ENCODE results near the gene CFAP70.

The CFAP70 gene

DNA sequence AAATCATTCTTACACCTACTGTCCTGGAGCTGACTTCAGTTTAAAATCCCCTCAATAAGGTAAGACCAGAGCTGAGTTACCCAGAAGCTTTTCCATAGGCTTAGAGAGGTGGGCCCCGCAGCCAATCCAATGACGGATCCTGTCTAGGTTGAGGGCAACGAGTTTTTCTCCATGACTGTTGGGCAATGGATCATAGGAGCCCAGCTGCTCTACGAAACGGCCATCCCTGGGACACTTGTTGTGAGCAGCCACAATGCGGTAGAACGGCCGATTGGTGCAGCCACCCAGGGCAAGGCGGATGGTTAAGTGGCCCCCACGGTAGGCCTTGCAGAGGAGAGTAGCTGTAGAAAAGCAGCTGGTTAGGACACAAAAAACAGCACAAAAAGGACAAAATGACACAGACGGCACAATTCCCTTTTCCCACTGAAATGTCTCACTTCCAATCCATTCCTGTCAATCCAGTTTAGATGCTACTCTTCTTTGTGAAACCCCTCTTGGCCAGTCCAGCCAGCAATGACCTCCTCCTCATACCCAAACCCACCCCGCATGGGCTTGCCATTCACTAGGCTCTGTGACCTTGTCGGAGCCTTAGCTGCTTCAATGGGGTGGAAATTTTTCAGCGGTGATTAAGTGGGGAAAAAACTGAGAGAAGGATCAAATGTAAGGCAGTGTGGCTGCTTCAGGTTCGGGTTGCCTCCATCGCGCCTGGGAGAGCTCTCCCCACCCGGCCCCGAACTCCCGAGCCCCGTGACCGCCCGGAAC lies 106.8 kb downstream of the CFAP70 start:
- DNase-seq, result no peak

DNA sequence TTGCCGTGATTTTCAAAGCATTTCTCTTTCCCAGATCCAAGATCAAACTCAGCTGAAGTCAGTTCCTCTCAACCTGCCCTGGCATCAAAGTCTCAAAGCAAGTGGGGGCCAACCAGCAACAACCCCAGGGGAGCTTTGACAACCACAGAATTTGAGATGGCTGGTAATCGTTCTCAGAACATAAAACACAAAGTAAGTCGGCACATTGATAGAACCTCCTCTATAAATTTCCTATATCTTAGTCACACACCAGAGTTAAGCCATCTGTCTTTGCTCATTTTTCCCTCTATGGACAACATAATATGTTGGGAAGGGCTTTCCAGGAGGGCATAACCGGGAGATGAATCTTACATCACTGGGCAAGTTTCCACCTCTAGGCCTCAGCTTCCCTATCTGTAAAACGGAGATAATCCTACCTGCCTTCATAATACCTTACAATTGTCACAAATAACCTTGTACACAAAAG lies 110.4 kb downstream of the CFAP70 start:
- no peak for DNase-seq

DNA sequence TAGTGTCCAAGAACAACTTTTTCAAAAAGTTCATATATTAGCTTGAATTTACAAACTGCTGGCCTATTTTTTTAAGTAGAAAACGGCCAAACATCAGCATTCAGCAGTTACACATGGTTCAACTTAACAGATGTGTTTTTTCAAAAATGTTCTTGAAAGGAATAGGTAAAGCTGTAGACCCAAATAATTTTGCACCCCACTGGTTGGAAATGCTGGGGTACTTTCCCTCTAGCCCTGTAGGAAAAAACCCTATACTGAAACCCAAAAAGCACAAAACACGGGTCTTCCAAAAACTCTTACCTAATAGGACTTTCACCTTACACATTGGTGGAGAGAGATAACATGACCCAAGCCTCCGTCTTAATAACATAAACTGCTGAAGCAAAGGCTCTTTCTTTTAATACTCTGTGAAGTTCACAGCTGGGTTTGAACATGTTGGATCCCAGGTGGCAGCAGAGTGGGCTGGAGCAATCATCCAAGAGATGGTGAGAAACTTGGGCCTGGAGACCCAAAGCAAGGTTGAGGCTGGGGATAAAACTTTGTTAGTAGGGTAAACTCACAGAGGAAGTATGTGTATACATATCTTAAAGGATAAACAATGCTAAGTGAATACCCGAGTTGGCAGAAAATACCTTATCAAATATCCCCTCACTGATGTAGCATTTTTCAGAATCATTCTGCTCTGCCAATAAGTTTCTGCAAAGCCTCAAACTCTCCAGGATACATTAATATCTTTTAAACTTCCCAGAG lies 111.0 kb downstream of the CFAP70 start:
- no peak for DNase-seq

DNA sequence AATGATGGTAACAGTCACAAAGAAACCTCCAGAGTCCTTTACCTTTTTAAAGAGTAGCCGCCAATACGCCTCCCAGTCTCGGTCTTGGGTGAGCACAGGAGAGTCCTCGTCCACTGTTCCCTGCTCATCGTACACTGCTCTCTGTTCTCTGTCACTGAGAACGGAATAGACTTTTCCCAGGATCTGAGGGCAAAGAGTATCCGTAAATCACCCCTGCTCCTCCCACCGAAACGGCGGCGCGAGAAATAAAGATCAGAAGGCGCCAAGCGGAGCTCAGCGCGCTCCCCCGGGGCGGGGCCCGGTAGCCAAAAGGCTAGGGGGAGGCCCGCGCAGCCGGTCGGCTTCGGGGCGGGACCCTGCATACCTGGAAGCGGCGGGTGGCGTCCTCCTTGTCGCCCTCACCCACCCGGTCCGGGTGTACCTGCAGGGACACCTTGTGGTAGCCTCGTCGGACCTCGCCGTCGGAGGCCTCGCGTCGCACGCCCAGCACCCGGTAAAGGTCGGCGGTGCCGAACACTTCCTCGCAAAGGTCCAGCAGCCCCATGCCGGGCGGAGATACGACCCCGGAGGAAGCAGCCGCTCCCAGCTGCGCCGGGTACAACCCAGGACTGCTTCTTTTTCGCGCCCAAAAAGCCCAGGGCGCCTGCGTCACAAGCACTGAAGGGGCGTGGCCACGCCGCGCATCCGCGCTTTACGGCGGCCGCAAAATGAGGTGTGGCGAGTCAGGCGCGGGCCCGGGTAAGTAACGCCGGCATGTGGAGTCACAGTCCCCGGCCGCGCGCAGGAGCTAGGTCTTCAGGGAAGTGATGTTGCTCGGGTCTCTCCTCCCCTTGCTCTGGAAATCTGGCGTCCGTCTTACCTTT lies 111.8 kb downstream of the CFAP70 start, which contains the start of gene DNAJC9:
DNAJC9 (minus strand) TSS at position 610 of the 863 bp plus-strand sequence; CDS start at position 544, 66 bp downstream.
- peak; percentile 13 for DNase-seq

DNA sequence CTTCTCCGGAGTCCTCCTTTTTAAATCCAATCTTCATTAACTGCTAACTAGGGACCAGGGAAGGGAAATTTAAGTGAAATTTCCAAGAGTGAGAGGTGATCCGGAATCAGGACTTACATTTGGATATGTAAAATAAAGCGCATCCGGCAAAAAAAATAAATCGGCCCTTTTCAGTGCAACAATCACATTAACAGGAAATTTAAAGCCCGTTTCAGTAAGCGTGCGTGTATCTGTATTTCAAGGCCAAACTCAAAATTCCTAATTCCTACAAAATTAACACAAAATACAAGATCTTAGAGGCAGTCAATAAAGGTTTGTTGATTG lies 112.4 kb downstream of the CFAP70 start:
- DNase-seq, result no peak

DNA sequence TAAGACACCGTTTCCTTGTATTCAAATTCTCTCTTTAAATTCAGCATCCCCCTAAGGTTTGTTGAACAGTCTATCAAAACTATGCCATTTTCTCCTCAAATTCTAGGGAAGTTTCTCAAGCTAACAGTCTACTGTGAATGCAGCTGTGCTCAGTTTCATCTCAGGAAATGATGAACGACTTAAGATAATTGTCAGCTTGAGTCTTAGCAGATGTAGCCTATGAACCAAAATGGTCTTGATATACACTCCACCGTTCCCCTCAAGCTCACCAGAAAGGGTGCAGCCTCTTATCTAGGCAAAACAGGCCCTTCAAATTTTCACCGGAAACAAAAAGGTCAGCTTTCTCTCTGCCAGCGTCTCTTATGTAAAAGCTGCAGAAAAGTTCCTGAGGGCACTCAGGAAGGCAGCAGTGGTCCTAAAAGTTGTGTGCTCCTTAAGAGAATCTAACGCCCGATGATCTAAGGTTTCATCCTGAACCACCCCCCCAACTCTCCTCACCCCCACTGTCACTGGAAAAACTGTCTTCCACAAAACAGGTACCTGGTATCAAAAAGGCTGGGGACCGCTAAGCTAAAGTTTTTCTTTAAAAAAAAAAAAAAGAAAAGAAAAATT lies 113.7 kb downstream of the CFAP70 start:
- DNase-seq, result no peak

DNA sequence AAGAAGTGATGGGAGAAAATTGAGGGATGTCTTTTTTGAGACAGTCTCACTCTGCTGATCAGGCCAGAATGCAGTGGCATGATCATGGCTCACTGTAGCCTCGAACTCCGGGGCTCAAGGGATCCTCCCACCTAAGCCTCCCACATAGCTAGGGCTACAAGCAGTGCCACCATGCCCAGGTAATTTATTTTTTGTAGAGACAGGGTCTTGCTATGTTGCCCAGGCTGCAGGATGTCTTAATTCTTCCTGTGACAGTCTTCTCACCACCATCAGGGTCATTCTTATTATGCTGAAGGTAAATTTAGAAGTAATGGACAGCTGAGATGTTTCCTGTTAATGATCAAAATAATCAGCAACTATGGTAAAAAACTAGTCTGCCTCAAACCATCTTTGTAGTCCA lies 118.8 kb downstream of the CFAP70 start:
- DNase-seq, result no peak

DNA sequence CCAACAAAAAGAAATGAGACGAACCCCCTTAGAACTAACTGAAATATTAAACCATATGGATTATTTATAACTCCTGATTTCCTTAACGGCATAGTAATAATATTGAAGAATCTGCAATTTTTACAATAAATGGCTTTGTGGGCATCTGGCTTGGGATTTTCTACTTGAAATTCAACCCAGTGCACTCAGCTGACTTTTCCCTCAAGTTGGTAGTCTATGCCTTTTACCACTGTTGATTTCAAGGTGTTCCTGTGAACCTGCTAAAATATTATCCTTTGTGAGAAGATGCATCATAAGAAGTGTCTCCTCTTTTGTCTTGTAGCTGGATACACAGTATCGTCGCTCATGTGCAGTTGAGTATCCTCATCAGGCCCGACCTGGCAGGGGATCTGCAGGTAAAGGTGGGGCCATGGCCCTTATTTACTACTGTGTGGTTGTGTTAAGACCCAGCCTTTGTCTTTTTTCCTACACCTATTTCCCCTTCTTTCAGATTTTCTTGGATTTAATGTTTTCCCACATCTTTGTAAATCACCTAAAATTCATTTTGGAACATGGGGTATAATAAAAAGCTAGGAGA lies 119.6 kb downstream of the CFAP70 start:
- no peak for DNase-seq

DNA sequence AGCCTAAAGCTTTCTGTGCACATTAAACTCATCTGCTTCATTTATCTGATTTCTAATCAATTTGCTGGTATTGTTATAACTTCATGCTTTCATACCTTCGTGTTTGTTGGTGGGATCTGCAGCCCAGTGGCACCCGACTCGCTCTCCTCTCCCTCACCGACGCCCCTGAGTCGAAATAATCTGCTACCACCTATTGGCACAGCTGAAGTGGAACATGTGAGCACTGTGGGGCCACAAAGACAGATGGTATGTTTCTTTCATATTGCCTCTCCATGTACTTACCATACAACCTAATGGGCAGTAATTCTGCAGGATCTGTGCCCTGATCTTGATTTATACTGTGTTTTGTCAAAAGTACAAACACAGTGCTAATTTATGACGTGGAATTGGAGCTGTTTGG lies 124.0 kb downstream of the CFAP70 start:
- DNase-seq, result no peak

DNA sequence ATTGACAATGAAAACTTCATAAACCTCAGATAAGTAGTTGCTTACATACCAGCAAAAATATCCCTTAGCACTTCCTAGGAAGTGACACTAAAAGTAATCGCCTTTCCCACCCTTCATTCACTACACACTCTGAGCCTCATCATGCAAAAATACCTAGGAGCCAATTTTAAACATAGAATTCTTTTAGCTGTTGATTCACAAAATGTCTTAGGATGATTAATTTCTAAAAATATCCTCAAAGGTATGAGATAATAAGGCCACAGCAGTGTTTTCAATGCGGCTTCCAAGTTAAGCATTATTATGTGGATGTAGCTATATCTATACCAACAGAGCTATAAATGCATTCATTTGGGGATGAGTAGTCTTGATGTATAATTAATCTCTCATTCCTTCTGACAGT lies 124.8 kb downstream of the CFAP70 start:
- DNase-seq, result no peak

DNA sequence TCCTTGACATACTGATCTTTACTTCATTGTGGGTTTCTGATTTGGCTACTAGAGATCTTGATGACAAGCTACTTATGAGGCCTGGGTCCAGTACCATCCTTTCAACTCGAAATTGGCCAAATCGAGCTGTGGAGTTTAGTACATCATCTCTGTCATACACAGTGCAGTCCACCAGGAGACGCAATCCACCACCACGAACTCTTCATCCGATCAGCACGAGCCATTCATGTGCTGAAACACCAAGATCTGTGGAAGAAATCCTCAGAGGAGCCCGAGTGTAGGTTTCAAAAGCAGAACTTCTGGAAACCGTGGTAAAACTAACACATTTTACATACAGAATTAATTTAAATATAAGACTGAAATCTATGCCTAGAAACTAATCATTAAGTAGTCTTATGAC lies 125.8 kb downstream of the CFAP70 start:
- DNase-seq, result no peak

DNA sequence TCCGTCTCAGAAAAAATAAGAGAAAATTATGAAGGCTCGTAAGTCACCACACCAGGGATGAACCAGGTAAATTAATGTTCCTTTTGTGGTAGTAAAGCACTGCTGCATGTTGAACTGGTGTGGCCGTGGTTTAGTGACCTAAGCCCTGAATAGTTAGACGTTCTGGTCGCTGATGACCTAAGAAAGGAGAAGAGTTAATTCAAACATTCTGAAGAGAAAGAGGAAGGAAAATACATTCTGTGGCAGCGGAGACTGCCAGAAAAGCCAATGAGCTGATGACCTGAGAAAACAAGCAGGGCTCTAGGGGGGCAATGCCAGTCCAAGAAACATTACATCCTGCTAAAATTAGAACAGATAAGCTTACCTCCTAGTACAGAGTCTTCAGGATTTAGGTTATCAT lies 129.1 kb downstream of the CFAP70 start:
- DNase-seq, result no peak

DNA sequence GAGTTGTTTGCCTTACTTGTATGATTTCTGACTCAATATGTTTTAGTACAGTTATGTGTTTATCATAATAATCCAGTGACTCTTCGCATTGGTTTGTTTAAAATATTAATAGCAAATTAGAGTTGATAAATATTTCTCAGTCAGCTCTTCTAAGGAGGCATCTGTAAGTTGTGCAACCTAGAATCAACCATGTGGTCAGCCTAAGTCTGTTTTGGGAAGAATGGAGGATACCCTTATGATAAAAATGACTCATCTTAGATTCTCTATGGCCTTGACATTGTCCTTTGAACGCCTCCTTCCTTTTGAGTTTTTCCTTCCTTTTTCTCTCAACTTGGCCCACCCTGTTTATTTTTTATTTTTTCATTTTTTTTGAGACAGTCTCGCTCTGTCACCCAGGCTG lies 130.4 kb downstream of the CFAP70 start:
- DNase-seq, result no peak

DNA sequence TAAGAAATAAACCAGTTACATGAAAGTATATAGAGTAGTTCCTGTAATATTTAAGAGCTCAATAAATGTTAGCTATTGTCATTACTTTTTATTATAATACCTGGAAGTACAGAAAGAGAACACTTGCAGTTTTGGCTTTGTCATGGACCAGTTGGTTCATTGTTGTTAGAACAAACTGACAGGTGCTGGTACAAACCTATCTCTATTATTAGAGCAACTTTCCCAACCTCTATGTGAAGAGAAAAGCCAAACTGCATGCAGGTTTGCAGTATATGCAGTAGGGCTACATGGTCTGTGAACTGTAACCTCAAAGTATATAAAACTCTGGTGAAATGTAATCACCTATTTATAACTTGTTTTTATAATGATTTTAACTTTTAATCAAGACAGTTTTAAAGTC lies 132.0 kb downstream of the CFAP70 start:
- DNase-seq, result no peak

DNA sequence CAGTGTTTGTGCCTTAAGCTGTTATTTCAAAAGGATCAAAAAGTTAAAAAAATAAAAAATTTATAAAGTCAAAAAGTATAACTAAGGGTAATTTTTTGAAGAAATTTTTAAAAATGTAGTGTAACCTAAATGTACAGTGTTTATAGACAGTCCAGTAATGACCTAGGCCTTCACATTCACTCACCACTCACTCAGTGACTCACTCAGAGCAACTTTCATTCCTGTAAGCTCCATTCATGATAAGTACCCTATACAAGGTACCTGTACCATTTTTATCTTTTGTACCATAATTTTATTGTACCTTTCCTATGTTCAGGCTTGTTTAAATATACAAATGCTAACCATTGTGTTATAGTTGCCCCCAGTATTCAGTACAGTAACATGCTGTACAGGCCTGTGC lies 133.1 kb downstream of the CFAP70 start:
- no peak for DNase-seq

DNA sequence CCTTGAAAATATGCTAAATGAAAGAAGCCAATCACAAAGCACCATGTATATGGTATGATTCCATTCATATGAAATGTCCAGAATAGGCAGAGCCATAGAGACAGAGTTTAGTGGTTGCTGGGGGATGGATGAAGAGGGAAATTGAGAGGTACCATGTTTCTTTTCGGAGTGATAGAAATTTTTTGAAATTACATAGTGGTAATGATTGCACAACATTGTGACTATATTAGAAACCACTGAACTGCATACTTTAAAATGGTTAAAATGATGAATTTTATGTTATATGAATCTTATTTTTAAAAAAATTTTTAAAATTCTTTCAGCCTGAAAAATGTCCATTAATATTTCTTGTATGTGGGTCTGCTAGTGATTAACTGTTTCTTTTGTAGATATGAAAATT lies 137.7 kb downstream of the CFAP70 start:
- no peak for DNase-seq

DNA sequence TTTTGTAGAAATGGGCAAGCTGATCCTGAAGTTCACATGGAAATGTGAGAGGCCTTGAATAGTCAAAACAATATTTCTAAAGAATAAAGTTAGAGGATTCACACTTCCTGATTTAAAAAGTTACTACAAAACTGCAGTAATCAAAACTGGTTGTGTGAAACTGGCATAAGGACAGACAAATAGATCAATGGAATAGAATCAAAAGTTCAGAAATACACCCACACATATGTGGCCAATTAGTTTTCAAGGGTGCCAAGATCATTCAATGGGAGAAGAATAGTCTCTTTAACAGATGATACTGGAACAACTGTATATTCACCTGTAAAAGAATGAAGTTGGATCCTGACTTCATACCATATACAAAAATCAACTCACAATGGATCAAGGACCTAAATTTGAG lies 139.3 kb downstream of the CFAP70 start:
- DNase-seq, result no peak

DNA sequence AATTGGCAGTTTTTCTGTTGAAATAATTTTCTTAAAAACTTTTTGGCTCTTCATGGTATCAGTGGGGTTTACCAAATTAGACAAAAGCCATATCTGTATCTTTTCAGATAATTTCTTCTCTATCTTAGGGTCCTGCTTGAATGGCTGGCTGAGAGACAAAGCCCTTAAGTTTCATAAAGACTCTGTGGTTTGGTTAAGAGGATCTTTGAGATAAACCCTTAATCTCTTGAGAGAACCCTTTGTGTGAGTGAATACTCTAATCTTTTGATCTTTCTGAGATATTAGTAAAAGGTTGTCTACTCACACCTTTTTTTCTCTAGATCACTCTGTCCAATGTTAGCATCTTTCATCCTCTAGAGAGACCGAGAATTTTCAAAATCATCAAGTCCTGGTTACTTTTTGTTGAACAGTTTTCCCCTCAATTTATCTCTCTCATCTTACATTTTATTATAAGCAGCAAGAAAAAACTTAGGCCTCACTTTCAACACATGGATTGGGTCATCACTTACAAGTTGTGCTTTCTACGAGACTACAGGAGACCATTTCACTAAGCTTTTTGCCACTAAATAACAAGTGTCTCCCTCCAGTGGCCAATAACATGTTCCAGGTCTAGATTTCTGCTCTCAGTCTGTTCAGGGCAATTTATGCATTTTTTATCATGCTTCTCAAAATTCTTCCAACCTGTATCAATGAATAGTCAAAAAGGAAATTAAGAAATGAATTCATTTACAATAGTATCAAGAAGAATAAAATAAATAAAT lies 140.1 kb downstream of the CFAP70 start:
- no peak for DNase-seq

DNA sequence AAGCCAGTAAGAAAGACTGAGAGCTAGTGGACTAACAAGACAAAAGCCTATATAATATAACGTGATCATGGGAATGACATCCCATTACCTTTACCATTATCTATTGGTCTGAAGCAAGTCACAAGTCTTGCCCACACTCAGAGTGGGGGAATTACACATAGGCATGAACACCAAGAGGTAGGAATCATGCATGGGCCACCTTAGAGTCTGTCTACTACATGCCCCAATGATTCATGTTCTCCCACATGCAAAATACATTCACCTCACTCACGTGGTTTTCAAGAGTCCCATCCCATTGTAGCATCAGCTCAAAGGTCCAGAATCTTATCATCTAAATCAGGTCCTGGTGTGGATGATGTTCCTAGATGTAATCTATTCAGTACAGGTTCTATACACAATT lies 141.0 kb downstream of the CFAP70 start:
- no peak for DNase-seq

DNA sequence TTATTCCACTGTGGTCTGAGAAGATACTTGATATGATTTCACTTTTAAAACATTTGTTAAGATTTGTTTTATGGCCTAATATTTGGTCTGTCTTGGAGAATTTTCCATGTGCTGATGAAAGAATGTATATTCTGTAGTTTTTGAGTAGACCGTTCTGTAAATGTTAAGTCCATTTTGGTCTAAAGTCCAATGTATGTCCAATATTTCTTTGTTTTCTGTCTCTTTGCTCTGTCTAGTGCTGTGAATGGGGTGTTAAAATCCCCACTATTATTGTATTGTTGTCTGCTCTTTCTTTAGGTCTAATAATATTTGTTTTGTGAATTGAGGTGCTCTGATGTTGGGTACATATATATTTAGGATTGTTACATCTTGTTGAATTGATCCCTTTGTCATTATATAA lies 142.9 kb downstream of the CFAP70 start:
- DNase-seq, result no peak

DNA sequence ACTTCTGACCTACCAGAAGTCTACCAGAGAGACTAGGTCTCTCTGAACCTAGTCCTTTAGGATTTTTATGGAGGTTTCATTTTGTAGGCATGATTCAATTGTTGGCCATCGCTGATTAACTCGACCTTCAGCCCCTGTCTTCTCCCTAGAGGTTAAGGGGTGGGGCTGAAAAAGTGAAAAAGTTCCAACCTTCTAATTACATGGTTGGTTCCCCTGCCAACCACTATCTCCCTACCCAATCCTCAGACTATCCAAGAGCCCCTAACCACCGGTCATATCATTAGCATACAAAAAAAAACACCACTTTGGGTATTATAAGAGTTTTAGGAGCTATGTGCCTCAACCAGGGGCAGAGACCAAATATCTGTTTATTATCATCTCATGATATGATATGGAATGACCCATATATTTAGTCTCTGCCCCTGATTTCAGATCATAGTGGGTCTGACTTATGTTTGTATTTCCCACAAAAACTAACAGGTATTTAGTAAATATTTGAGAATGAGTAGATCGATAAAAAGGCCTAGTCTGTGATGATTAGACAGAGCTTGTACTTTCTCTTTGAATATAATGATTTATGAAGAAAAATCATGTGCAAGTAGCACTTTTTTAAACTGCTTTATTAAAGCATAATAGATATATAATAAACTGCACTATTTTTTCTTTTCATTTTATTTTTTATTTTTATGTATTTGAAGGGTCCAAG lies 147.4 kb downstream of the CFAP70 start:
- DNase-seq, result no peak

Measured in NCI-H187 treated with DMSO at 0.1 percent for 48 hours (cell line).